SU-DHL-6 (cell line): ENCODE results near the gene NUDT16L1.

Source experiments
- EZH2phosphoT487 ChIP-seq: fragments of 200-600 bp; sonication (generic), shearing (Covaris generic); conservative IDR thresholded peaks from 2 replicates; pipeline ENCODE4 v1.6.1; 2018; ENCODE audit warnings: mild to moderate bottlenecking, antibody characterized with exemption, low read length, moderate library complexity, mixed read lengths
- TF ChIP-seq, protein P1 (sequence below): fragments of 200-600 bp; sonication (generic); IDR thresholded peaks from one replicate; pipeline ENCODE4 v1.5.1; 2017; ENCODE audit warnings: antibody characterized with exemption, mild to moderate bottlenecking, low read length, moderate library complexity; ENCODE audit not compliant: insufficient read depth, poor library complexity, severe bottlenecking

DNA sequence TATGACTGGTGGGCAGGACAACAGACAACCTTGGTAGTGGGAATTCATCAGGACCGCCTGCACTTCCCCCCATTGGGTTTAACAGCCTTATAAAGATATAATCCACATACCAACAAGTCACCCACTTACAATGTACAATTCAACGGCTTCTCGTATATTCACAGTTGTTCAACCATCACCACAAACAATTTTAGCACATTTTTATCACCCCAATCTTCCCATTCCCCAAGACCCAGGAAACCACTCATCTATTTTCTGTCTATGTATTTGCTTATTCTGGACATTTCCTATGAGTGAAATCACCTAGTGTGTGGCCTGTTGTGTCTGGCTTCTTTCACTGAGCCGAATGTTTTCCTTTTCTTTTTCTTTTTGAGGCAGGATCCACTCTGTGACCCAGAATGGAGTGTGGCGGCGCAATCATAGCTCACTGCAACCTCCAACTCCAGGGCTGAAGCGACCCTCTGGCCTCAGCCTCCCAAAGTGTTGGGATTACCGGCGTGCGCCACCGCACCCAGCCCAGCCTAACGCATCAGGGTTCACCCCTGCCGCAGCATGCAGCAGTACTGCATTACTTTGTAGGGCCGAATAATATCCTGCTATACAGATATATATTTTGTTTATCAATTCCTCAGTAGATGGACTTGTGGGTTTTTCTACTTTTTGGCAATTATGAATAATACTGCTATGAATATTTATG lies 29.9 kb downstream of the NUDT16L1 start:
- TF ChIP-seq, protein P1, sequence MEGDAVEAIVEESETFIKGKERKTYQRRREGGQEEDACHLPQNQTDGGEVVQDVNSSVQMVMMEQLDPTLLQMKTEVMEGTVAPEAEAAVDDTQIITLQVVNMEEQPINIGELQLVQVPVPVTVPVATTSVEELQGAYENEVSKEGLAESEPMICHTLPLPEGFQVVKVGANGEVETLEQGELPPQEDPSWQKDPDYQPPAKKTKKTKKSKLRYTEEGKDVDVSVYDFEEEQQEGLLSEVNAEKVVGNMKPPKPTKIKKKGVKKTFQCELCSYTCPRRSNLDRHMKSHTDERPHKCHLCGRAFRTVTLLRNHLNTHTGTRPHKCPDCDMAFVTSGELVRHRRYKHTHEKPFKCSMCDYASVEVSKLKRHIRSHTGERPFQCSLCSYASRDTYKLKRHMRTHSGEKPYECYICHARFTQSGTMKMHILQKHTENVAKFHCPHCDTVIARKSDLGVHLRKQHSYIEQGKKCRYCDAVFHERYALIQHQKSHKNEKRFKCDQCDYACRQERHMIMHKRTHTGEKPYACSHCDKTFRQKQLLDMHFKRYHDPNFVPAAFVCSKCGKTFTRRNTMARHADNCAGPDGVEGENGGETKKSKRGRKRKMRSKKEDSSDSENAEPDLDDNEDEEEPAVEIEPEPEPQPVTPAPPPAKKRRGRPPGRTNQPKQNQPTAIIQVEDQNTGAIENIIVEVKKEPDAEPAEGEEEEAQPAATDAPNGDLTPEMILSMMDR, result no peak
- TF ChIP-seq EZH2phosphoT487, result no peak
